NCI-H146 (cell line): Measurements from ENCODE around the gene NUAK2.
A peak's percentile ranks its signal among the peaks of the same experiment; 100 is the strongest.

Experiments
- DNase-seq: peaks from one replicate; lab custom pipeline; 2025; lab: John Stamatoyannopoulos, UW

NUAK2 gene

GRCh38 chr1:205319081-205320018, 2.2 kb downstream of the NUAK2 start:
- DNase-seq = peak; percentile 18

- peak; percentile 87 for DNase-seq
Observed at GRCh38 chr1:205318231-205318991, 3.1 kb downstream of the NUAK2 start.

- DNase-seq = peak; percentile 95
Observed at GRCh38 chr1:205317311-205317917, 4.1 kb downstream of the NUAK2 start.

GRCh38 chr1:205316161-205316566, 5.4 kb downstream of the NUAK2 start:
- no peak for DNase-seq

DNA sequence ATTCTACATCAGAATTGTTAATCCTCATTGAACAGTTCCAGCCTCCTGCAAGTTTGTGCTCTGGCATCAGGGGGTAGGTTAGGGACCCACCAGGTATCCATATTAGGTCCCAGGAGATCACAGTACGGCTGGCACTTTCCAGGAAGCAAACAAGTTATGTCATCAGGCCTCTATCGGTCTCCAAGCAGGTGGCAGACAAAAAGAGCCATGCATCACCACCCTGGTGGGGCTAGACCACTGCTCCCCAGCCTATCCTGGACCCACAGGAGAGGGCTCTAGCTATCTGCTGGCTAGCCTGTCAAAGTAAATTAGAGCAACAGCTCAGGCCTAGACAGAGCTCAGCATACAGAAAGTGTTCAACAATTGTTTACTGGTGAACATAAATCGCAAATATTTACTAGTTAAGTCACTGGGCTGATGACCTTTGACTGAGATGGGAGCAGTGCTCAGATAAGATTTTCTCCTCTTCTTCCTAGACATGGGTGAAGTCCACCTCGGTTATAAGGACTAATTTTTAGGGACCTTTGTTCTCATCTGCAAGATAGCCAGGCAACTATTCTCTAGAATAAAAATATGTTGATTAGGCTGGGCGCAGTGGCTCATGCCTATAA, 6.4 kb downstream of the NUAK2 start:
- DNase-seq = no peak

DNA sequence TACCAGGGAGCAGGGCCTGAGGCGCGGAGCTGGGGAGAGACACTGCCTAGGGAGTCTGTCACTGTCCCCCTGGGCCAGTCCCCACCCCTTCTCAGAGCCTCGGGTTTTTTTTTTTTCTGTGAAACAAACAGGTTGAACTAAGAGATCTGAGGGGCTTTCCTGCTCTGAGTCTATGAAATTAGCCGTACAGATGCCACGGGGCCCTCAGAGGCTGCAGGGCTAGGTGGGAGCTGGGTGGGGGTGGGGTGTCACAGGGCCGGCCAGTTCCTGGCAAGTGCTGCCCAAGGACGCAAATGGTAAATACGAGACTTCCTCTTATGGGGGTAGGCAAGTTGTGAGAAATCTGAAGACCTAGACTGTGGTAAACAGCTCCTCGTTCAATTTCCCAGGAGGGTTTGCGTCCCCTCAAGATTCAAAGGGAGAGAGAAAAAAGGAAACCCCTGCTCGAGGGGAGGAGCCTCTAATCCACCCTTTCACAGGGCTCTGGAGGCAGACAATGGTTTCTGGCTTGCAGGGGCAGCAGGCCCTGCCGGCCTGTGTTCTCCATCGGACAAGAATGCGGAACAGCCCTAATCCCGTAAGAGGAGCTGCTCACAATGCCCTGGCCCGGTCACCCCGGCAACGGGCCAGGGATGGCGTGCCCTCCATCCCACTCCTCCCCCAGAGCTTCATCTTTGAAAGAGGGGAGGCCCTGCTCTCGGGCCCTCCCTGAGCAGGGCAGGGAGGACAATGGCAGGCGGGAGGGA, 7.8 kb downstream of the NUAK2 start:
- DNase-seq = no peak

DNA sequence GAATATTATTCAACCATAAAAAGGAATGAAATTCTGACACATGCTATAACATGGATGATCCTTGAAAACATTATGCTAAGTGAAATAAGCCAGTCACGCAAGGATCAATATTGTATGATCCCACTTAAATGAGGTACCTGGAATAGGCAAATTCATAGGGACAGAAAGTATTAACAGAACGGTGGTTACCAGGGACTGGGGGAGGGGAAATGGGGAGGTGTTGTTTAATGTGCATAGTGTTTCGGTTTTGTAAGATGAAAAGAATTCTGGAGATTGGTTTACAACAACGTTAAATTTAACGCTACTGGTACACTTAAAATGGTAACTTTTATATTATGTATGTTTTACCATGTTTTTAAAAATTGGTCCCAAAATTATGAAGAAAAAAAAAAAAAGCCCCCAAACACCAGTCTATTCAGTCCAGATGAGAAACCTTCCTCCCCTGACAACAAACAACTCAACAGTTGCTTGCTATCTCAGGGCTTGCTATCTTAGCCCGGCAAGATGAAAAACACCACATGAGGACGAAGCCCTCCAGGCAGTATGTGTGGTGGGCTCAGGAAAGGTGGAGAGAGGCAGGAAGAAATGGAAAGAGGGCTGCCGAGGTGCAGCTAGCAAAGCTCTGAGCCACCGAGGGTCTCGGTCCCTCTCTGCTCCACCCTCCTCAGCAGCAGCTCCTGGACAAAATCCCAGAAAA, 8.5 kb downstream of the NUAK2 start:
- no peak for DNase-seq

- no peak for DNase-seq
Observed at GRCh38 chr1:205310976-205311704, 10.4 kb downstream of the NUAK2 start.

GRCh38 chr1:205309741-205310140, 11.8 kb downstream of the NUAK2 start:
- no peak for DNase-seq

GRCh38 chr1:205306929-205307566, 14.5 kb downstream of the NUAK2 start:
- no peak for DNase-seq

DNA sequence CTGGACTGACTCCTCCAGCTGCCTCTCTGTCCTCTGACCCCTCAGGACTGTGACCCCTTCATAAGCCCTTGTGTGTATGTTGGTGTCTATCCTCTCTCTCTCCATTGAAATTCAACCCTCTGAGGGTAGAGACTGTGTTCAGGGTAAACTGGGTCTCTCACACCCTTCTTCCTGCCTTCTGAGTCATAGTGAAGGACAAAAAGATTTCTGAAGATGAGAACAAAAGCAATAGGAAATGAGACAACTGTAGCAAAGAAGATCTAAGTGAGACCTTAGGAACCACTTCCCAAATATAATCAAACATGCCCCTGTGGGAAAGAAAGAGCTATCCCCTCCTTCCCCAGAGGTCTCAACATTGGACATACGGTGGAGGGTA, 16.9 kb downstream of the NUAK2 start:
- no peak for DNase-seq

DNA sequence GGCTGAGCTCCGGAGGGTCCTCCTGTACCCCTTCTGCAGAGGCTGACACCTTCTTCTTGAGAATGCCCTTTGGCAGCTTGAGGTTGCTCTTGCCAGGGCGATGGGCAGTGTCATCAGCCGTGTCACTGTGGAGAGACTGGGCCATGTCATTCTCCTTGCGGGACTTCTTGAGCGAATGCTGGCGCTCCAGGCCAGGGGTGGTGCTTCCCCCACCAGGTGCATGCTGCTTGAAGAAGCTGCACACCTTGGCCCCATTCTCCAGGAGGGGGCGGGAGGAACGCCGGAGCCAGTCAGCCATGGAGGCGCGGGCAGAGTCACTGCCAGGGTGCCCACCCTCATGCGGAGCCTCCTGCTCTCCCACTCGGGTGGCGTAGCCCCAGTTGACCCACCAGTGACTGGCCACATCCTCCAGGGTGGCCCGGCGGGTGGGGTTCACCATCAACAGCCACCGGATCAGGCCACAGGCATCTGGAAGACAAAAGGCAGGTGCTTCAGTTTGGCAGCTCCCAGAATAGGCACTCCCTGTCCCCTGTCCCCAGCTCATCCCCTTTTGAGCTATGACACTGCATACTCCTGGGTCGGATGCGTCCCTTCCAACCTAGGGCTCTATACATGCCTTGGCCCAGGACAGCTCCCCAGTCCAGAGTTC, 17.4 kb downstream of the NUAK2 start:
- DNase-seq = no peak

DNA sequence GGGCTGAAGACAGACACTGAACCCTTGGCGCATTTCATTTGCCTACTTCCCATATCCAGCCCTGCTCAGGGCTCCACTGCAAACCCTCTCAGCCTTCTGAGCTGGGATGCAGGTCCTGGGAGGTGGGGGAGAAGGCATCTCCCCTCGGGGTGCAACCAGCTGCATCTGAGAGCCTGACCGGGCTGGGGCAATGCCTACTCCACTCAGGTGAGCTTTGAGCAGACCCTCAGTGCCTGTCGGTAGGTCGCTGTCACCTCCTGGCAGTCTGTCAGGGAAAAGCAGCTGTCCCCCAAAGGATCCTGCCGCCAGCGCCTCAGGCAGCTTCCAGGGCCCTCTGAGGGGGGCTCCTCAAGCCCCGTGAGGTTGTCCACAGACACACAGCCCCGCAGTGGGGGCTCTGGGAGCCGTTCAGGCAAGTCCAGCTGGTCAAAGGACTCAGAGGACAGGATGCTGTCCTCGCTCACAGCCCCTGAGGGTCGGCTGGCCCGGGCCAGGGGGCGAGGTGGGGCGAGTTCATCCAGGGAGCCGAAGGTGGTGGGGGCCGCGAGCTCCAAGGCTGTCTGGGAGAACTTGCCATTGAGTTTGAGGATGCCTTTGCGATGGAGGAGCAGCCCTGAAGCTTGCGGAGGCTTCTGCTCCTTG, 18.2 kb downstream of the NUAK2 start:
- DNase-seq = no peak

DNA sequence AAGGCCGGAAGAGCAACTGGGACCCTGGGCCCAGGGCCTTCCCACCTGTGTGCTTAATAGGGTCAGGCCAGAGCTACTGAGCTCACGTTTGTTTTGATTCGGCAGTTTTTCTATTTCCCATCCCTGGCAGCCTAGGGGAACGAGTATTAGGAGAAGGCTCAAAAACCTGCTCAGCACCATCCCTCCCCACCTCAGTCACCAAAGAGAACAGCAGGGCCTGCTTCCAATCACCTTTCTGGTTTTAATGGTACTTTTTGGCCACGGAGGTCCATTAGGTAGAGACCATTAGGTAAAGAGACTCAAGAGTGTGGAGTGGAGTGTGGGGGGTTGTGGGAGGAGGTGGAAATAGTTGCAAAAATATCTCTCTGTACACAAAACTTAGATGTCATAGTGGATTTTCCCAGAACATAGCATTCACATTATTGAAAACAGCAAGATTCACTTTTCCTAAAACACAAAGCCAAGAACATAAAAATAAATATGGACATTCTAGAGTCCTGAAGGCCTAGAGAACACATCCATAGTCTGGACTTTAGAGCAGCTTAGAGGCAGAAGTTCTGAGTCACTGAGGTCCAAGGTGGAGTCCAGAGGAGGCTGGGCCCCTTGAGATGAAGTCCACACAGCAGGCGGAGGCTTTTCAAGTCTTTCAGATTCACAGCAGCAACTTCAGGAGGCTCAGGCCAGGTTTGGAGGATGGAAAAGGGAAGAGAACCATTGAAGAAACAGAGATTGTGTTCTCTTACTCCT, 19.5 kb downstream of the NUAK2 start:
- DNase-seq = no peak

DNA sequence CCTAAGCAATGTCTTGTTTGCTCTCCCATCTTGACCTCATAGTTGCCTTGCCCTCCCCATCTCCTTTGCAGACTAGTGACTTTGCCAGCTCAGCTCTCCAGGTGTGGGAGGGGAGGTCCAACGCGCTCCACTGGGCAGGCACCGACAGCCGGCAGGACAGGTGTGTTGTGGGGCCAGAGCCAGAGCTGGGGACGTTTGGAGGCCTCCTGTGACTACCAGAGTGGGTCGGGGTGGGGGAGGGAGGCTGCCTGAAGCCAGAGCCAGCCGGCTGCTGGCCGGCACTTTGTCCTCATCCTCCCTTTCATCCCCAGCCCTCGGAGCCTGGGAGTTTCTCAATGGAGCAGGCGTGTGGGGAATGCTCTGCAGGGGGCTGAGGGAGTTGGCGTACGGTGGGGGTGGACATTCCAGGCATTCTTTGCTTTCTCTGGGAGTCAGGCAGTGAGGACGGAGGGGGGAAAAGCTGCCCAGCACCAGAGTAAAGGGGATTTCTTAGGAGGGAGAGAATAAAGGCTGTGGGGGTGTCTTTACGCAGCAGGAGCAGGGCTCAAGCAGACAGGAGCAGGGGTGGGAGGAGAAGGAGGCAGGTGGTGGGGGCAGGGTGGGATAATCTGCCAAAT, 20.2 kb downstream of the NUAK2 start:
- peak; percentile 70 for DNase-seq

GRCh38 chr1:205300149-205300548, 21.4 kb downstream of the NUAK2 start:
- no peak for DNase-seq

DNA sequence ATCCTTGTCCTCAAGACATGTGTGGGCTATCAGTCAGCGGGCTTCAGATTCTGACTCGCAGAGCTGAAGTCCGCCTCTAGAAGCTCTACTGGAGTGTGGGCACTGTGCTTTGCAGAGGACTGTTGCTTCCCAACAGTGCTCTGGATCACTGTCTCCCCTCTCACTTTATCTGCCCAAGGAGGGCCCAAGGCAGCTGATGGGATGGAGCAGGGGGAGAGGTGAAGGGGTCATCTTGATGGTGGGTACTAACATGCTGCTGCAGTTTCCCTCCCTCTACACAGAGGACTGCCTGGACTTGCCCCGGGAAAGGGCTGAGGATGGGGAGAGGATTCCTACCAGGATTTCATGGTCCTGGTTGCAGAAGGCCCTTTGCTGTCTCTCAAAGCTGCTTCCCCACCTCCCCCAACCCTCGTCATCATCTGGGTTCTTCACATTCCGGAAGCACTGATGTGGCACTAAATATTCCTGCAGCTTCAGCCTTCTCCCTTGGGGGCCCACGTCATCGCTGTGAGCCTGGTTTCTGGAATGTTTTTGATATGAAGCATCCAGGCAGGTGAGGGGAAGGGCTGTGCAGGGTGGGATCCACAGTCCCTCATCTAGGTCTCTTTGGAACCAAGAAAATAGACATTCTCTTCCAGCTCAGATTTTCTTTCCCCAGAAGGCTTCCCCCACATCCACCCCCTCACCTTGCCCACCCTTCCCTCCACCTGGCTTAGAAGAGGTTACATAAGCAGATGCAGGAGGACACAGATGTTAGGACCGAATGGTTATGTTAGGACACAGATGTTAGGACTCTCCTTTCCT, 23.2 kb downstream of the NUAK2 start:
- no peak for DNase-seq
